HEK293 (cell line): ENCODE measurements around the gene RAB20.

Source experiments
- CTCF ChIA-PET: fragments of 350-600 bp; formaldehyde crosslinking; extraction: SDS; loops from one replicate; lab custom pipeline; 2021; ENCODE audit warnings: antibody characterized with exemption; lab: Yijun Ruan, JAX
- POLR2A ChIA-PET: fragments of 300-600 bp; formaldehyde crosslinking; extraction: SDS; loops from one replicate; lab custom pipeline; 2020; ENCODE audit warnings: antibody characterized with exemption, inconsistent platforms; lab: Yijun Ruan, JAX
- H3K27ac ChIP-seq: fragments of 200-500 bp; sonication (Bioruptor generic); 2 replicates; pipeline ENCODE4 v1.5.1; 2014; ENCODE audit warnings: low read depth, low read length, control low read depth, inconsistent platforms; ENCODE audit errors: extremely low read depth
- H3K36me3 ChIP-seq, 2 experiments: fragments of 200-500 bp in 1 of 2; sonication (Bioruptor generic) in 1 of 2; 1 replicate in 1 of 2; 2 replicates in 1 of 2; pipeline ENCODE4 v1.5.1; 2014 to 2017; ENCODE audit warnings: inconsistent platforms in 2 of 2, low read length in 2 of 2; ENCODE audit not compliant: control insufficient read depth in 2 of 2, insufficient read depth in 1 of 2
- H3K4me1 ChIP-seq: fragments of 200-500 bp; sonication (Bioruptor generic); 2 replicates; pipeline ENCODE4 v1.5.1; 2014; ENCODE audit warnings: mild to moderate bottlenecking, low read length, inconsistent platforms; ENCODE audit not compliant: control insufficient read depth, insufficient read depth
- H3K4me3 ChIP-seq: 2 replicates; pipeline ENCODE4 v1.5.1; 2011; ENCODE audit warnings: low read depth, mild to moderate bottlenecking, control low read depth, low read length, moderate library complexity
- H3K9me3 ChIP-seq: fragments of 200-500 bp; sonication (Bioruptor generic); 2 replicates; pipeline ENCODE4 v1.5.1; 2014; ENCODE audit warnings: low read depth, low read length, inconsistent platforms; ENCODE audit not compliant: control insufficient read depth, insufficient read depth
- BCL11A ChIP-seq: fragments of 450-650 bp; formaldehyde crosslinking; IDR thresholded peaks from 2 replicates; pipeline ENCODE4 v1.5.1; 2016; ENCODE audit warnings: low read depth, missing biosample characterization, missing genetic modification characterization
- FEZF1 ChIP-seq: fragments of 450-650 bp; formaldehyde crosslinking; IDR thresholded peaks from 2 replicates; pipeline ENCODE4 v1.5.1; 2016; ENCODE audit warnings: missing biosample characterization, missing genetic modification characterization
- GLI4 ChIP-seq: fragments of 450-650 bp; formaldehyde crosslinking; IDR thresholded peaks from 2 replicates; pipeline ENCODE4 v1.5.1; 2016; ENCODE audit warnings: missing biosample characterization, missing genetic modification characterization
- HOXA7 ChIP-seq: sonication (generic); formaldehyde crosslinking; IDR thresholded peaks from 2 replicates; pipeline ENCODE4 v1.8.1; 2022; ENCODE audit warnings: missing genetic modification reagents, borderline replicate concordance
- MZF1 ChIP-seq: fragments of 450-650 bp; formaldehyde crosslinking; IDR thresholded peaks from 2 replicates; pipeline ENCODE4 v1.5.1; 2017; ENCODE audit warnings: missing biosample characterization, missing genetic modification characterization, borderline replicate concordance
- SP2 ChIP-seq: fragments of 450-650 bp; formaldehyde crosslinking; IDR thresholded peaks from 2 replicates; pipeline ENCODE4 v1.5.1; 2016; ENCODE audit warnings: missing biosample characterization, missing genetic modification characterization
- ZNF169 ChIP-seq: fragments of 450-650 bp; formaldehyde crosslinking; IDR thresholded peaks from 2 replicates; pipeline ENCODE4 v1.5.1; 2016; ENCODE audit warnings: missing biosample characterization, missing genetic modification characterization
- ZNF19 ChIP-seq: fragments of 450-650 bp; formaldehyde crosslinking; IDR thresholded peaks from 2 replicates; pipeline ENCODE4; 2016; ENCODE audit warnings: missing biosample characterization, missing genetic modification characterization, low read depth
- ZNF2 ChIP-seq: fragments of 450-650 bp; formaldehyde crosslinking; IDR thresholded peaks from 2 replicates; pipeline ENCODE4 v1.5.1; 2016; ENCODE audit warnings: missing biosample characterization, missing genetic modification characterization
- ZNF202 ChIP-seq: fragments of 450-650 bp; formaldehyde crosslinking; IDR thresholded peaks from 2 replicates; pipeline ENCODE4 v1.5.1; 2016; ENCODE audit warnings: missing biosample characterization, missing genetic modification characterization, borderline replicate concordance
- ZNF341 ChIP-seq: fragments of 450-650 bp; formaldehyde crosslinking; IDR thresholded peaks from 2 replicates; pipeline ENCODE4; 2016; ENCODE audit warnings: low read depth, missing biosample characterization, missing genetic modification characterization
- ZNF426 ChIP-seq: fragments of 450-650 bp; formaldehyde crosslinking; IDR thresholded peaks from 2 replicates; pipeline ENCODE4 v1.5.1; 2017; ENCODE audit warnings: missing biosample characterization, missing genetic modification characterization, mild to moderate bottlenecking, inconsistent platforms, moderate library complexity
- ZNF473 ChIP-seq: fragments of 450-650 bp; formaldehyde crosslinking; IDR thresholded peaks from 2 replicates; pipeline ENCODE4 v1.5.1; 2017; ENCODE audit warnings: missing biosample characterization, missing genetic modification characterization
- ZNF549 ChIP-seq: fragments of 450-650 bp; IDR thresholded peaks from 2 replicates; pipeline ENCODE4 v1.5.1; 2018; ENCODE audit warnings: missing biosample characterization, missing genetic modification characterization, mild to moderate bottlenecking, inconsistent platforms, moderate library complexity
- ZNF596 ChIP-seq: fragments of 450-650 bp; IDR thresholded peaks from 2 replicates; pipeline ENCODE4 v1.5.0; 2018; ENCODE audit warnings: missing biosample characterization, mild to moderate bottlenecking, missing genetic modification characterization, moderate library complexity
- ZNF600 ChIP-seq: fragments of 450-650 bp; formaldehyde crosslinking; IDR thresholded peaks from 2 replicates; pipeline ENCODE4 v1.5.1; 2016; ENCODE audit warnings: missing biosample characterization, missing genetic modification characterization
- ZNF654 ChIP-seq: fragments of 450-650 bp; formaldehyde crosslinking; IDR thresholded peaks from 2 replicates; pipeline ENCODE4 v1.5.1; 2016; ENCODE audit warnings: low read depth, missing biosample characterization, missing genetic modification characterization
- ZNF677 ChIP-seq: fragments of 450-650 bp; IDR thresholded peaks from 2 replicates; pipeline ENCODE4 v1.5.0; 2018; ENCODE audit warnings: missing biosample characterization, mild to moderate bottlenecking, missing genetic modification characterization, moderate library complexity
- TF ChIP-seq, protein P1 (sequence below): fragments of 450-650 bp; formaldehyde crosslinking; conservative IDR thresholded peaks from 2 replicates; pipeline ENCODE4 v1.5.1; 2016; ENCODE audit warnings: low read depth, missing biosample characterization, missing genetic modification characterization
- TF ChIP-seq, protein P2 (sequence below): fragments of 450-650 bp; IDR thresholded peaks from 2 replicates; pipeline ENCODE4 v1.5.1; 2018; ENCODE audit warnings: missing biosample characterization, mild to moderate bottlenecking, missing genetic modification characterization

RAB20 gene

DNA sequence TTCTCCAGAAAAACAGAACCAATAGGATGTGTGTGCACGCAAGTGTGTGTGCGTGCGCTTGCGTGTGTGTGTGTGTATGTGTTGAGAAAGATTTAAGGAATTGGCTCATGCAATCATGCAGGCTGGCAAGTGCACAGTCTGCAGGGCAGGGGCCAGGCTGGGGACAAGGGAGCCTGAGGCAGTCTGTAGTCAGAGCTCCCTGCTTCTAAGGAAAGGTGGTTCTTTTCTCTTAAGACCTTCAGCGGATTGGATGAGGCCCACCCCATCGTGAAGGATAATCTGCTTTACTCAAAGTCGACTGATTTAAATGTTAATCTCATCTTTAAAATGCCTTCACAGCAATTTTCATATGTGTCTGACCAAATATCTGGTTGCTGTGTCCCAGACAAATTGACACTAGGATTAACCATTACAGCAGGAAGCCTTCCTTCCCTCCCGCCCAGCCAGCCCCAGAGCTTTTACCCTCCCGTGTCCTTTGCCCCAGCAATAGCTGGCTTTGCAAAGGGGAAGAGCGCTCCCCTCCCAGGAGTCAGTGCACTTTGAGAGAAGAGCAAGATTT lies 38.8 kb upstream of the RAB20 start:
- no peaks in the 10 kb centered on the region for H3K9me3 ChIP-seq
- no peaks in the 10 kb centered on the region for H3K4me1 ChIP-seq
- ChIA-PET CTCF (interaction anchor here (1.1 kb wide), 1 partner anchor 315 kb away, joined by 3 read pairs; no protein-coding TSS in a partner anchor), POLR2A (interaction anchor here (0.6 to 1.1 kb wide), 2 partner anchors 15 to 354 kb away, joined by 4 to 5 read pairs; partner anchors contain the start of gene NAXD)
- H3K36me3 ChIP-seq: no peaks in the 10 kb centered on the region
- H3K4me3 ChIP-seq: no peak overlapping the region
- no peak for TF ChIP-seq ZNF654 (tag by site-specific recombination)
- TF ChIP-seq ZNF341: peak; percentile 70
- TF ChIP-seq BCL11A: no peak
- TF ChIP-seq FEZF1 (tag by site-specific recombination): peak; percentile 59
- no peak for TF ChIP-seq MZF1 (tag by site-specific recombination)
- H3K27ac ChIP-seq: no peak overlapping the region

DNA sequence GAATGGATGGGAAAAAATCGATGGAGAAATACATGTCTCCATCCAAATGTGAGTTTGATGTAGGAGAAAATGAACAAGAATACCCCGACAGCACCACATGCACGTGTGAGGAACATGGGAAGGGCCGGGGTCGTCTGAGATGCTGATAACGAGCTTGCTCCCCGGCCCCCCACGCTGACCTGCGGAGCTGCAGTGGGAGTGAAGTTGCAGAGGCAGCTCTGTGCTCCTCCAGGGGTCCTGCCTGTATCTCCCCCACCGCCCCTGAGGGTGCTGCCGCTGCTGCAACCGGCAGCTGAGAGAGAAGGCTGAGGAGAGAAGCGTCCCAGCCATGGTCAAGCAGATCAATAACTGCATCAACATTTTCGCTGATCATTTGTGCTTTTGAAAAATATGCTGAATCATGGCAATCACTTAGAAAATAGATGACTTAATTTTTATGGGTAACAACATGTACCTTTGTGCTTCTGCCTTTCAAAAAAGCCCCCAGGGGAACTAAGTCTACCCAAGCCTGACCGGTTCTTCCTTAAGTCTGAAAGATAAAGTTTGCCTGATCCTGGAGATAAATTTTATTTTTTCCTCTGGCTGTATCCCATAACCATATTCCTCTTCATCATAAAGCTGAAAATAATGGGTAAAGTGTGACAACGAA lies 35.6 kb upstream of the RAB20 start:
- Histone ChIP-seq H3K27ac (no peak overlapping the region), H3K4me1 (no peaks in the 10 kb centered on the region), H3K36me3 (no peaks in the 10 kb centered on the region)
- POLR2A ChIA-PET: no interaction called here
- CTCF ChIA-PET: interaction anchor here (1.0 to 1.7 kb wide), 2 partner anchors 11 to 141 kb away, joined by 3 to 4 read pairs; no protein-coding TSS in a partner anchor
- TF ChIP-seq, protein P1, sequence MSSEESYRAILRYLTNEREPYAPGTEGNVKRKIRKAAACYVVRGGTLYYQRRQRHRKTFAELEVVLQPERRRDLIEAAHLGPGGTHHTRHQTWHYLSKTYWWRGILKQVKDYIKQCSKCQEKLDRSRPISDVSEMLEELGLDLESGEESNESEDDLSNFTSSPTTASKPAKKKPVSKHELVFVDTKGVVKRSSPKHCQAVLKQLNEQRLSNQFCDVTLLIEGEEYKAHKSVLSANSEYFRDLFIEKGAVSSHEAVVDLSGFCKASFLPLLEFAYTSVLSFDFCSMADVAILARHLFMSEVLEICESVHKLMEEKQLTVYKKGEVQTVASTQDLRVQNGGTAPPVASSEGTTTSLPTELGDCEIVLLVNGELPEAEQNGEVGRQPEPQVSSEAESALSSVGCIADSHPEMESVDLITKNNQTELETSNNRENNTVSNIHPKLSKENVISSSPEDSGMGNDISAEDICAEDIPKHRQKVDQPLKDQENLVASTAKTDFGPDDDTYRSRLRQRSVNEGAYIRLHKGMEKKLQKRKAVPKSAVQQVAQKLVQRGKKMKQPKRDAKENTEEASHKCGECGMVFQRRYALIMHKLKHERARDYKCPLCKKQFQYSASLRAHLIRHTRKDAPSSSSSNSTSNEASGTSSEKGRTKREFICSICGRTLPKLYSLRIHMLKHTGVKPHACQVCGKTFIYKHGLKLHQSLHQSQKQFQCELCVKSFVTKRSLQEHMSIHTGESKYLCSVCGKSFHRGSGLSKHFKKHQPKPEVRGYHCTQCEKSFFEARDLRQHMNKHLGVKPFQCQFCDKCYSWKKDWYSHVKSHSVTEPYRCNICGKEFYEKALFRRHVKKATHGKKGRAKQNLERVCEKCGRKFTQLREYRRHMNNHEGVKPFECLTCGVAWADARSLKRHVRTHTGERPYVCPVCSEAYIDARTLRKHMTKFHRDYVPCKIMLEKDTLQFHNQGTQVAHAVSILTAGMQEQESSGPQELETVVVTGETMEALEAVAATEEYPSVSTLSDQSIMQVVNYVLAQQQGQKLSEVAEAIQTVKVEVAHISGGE: no peak
- TF ChIP-seq ZNF600 (tag by site-specific recombination) (no peak), HOXA7 (no peak), ZNF202 (tag by site-specific recombination) (no peak), GLI4 (tag by site-specific recombination) (no peak), ZNF169 (tag by site-specific recombination) (no peak), ZNF19 (tag by site-specific recombination) (no peak), ZNF473 (tag by site-specific recombination) (no peak), ZNF596 (tag by site-specific recombination) (no peak), SP2 (no peak), ZNF2 (tag by site-specific recombination) (no peak), ZNF677 (no peak), ZNF549 (tag by site-specific recombination) (no peak), ZNF426 (tag by site-specific recombination) (no peak)
- TF ChIP-seq, protein P2, sequence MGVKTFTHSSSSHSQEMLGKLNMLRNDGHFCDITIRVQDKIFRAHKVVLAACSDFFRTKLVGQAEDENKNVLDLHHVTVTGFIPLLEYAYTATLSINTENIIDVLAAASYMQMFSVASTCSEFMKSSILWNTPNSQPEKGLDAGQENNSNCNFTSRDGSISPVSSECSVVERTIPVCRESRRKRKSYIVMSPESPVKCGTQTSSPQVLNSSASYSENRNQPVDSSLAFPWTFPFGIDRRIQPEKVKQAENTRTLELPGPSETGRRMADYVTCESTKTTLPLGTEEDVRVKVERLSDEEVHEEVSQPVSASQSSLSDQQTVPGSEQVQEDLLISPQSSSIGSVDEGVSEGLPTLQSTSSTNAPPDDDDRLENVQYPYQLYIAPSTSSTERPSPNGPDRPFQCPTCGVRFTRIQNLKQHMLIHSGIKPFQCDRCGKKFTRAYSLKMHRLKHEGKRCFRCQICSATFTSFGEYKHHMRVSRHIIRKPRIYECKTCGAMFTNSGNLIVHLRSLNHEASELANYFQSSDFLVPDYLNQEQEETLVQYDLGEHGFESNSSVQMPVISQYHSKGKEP (tag by site-specific recombination): no peak
- TF ChIP-seq, all 188 proteins: peak for 0
- H3K4me3 ChIP-seq: no peak overlapping the region
- H3K9me3 ChIP-seq: no peaks in the 10 kb centered on the region
